Measurements from ENCODE around the gene BMP4.
A peak's percentile ranks its signal among the peaks of the same experiment; 100 is the strongest.
"Not testable (repeated sequence)": the region's sequence is repeated elsewhere in the genome, so short reads cannot be mapped to it uniquely, and the experiment has no call there.

The BMP4 gene
- total RNA-seq: 0.09 to 0.19 (median 0.17) reads per million in 3 donors

DNA sequence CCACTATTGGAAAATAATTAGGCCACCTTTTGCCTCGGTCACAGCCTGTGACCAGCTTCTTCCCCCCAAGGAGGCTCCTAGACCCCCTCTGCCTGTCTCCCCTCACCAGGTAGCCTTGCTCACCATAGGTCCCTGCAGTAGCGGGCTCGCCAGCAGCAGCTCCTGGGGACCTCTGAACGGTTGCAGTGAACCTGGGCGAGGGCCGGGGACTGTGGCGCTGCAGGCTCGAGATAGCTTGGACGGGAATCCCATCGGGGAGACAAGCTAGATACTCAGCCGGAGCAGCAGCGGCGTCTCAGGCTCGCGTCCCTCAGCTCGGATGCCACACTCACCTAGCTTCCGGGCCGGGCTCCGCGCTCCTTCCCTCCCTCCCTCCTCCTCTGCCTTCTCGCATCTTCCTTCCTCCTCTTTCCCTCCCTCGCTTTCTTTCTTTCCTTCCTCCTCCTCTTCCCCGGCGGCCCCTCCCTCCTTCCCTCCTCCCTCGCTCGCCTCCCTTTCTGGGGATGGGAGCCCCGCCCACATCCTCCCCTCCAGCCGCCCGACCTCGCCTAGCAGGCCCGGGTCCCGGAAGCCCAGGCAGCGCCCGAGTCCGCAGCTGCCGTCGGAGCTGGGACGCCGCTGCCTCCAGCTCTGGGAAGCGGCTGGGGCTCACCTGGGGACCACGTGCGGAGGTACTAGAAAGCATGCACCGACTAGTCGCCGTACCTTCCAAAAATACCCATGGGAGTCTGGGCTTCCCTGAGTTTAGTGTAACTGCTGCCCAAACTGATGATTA lies at the start of gene BMP4:
TSS of gene BMP4 (minus strand) at position 399 of the 775 bp plus-strand sequence. CDS start 4,603 bp downstream, outside the sequence.
- Histone ChIP-seq H3K27ac (ENCODE audit: insufficient read depth, low read length, poor library complexity, severe bottlenecking) (no peak within 1 kb of the TSS), H3K9me3 (ENCODE audit: control insufficient read depth, low read length) (no peaks in the 10 kb centered on the region), H3K4me1 (ENCODE audit: control insufficient read depth, insufficient read depth, low read length, poor library complexity, severe bottlenecking) (peaks cover 19% of the 10 kb centered on the region), H3K4me3 (ENCODE audit: insufficient read depth, low read depth, low read length, poor library complexity, severe bottlenecking) (peak within 1 kb of the TSS; percentile 54), H3K36me3 (ENCODE audit: control insufficient read depth, insufficient read depth, low read length) (no peaks in the 10 kb centered on the region), H3K27me3 (replicated peaks; ENCODE audit: control insufficient read depth, insufficient read depth, low read length, poor library complexity, severe bottlenecking) (peaks cover 20% of the 10 kb centered on the region)
- DNase-seq: peak in 1 of 3 donors; percentile 11

DNA sequence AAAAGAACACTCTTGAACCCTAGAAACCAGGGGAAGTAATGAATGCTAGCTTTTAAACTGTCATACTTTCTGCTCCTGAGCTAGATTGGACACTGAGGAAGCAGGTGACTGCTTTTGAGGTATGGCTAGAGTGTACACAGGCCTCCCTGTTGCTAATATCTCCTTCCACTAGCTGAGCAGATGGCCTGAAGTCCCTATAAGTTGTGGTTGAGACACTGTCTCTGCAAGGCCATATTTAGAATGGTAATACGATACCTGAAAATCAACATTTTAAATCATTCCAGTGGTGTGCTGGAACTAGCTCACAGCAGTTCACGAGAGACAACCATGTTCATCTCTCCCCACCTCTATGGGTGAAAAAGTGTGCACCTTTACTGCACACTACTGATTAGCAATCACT lies 46.4 kb upstream of the BMP4 start:
- no peak overlapping the region for H3K27ac ChIP-seq (ENCODE audit: insufficient read depth, low read length, poor library complexity, severe bottlenecking)
- no peaks in the 10 kb centered on the region for H3K4me1 ChIP-seq (ENCODE audit: control insufficient read depth, insufficient read depth, low read length, poor library complexity, severe bottlenecking)
- H3K27me3 ChIP-seq (replicated peaks; ENCODE audit: control insufficient read depth, insufficient read depth, low read length, poor library complexity, severe bottlenecking): no peaks in the 10 kb centered on the region
- H3K4me3 ChIP-seq (ENCODE audit: insufficient read depth, low read depth, low read length, poor library complexity, severe bottlenecking): no peak overlapping the region
- H3K36me3 ChIP-seq (ENCODE audit: control insufficient read depth, insufficient read depth, low read length): no peaks in the 10 kb centered on the region
- H3K9me3 ChIP-seq (ENCODE audit: control insufficient read depth, low read length): no peaks in the 10 kb centered on the region
- no peak for DNase-seq

DNA sequence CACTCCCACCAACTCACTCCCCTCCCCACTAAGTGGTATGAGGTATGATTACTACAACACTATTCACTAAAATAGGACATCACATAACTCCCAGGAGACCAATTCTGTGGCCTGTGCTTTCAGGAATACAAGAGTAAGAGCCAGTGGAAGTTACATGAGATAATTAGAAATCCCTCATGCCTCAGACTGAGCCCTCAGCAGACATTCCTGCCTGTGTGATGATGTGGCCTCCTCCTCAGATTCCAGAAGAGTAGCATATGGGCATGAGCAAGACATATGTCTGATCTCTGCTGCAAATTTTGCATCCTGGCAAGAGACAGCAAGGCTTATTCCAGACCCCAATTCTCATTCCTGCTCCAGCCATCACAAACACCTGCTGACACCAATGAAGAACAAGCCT lies 46.0 kb upstream of the BMP4 start:
- Histone ChIP-seq H3K4me3 (ENCODE audit: insufficient read depth, low read depth, low read length, poor library complexity, severe bottlenecking) (no peak overlapping the region), H3K9me3 (ENCODE audit: control insufficient read depth, low read length) (no peaks in the 10 kb centered on the region), H3K36me3 (ENCODE audit: control insufficient read depth, insufficient read depth, low read length) (no peaks in the 10 kb centered on the region), H3K27me3 (replicated peaks; ENCODE audit: control insufficient read depth, insufficient read depth, low read length, poor library complexity, severe bottlenecking) (no peaks in the 10 kb centered on the region), H3K4me1 (ENCODE audit: control insufficient read depth, insufficient read depth, low read length, poor library complexity, severe bottlenecking) (no peaks in the 10 kb centered on the region), H3K27ac (ENCODE audit: insufficient read depth, low read length, poor library complexity, severe bottlenecking) (no peak overlapping the region)
- DNase-seq: no peak

DNA sequence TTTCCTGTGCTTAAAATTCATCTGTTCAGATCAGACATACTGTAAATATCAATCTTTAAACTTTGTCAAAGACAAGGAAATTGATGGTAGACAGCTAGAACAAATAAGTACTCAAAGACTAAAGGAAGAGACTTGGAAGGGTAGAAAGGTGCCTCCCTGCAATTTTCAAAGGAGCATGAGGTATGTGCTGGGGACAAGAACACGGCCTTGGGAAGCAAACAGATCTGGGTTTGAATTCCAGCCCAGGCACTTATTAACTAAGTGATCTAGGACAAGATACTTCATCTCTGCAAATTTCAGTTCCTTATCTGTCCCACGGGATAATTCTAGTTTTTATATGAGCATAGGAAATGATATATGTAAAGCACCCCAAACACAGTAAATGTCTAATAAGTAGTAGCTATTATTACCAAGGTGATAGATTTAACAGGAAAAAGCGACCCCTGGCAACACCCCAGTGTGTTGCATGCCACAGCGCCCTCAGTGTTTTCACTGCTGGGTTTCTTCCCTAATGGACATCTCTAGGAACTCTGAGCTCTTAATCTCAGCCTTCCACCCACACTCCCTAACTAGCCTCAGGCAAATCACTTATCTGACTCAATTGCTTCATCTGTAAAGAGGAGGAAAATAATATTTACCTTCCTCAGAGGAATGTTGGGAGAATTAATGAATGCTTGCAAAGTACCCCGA lies 44.7 kb upstream of the BMP4 start:
- H3K36me3 ChIP-seq (ENCODE audit: control insufficient read depth, insufficient read depth, low read length): no peaks in the 10 kb centered on the region
- no peaks in the 10 kb centered on the region for H3K27me3 ChIP-seq (replicated peaks; ENCODE audit: control insufficient read depth, insufficient read depth, low read length, poor library complexity, severe bottlenecking)
- no peaks in the 10 kb centered on the region for H3K9me3 ChIP-seq (ENCODE audit: control insufficient read depth, low read length)
- no peak for DNase-seq
- H3K27ac ChIP-seq (ENCODE audit: insufficient read depth, low read length, poor library complexity, severe bottlenecking): no peak overlapping the region
- no peaks in the 10 kb centered on the region for H3K4me1 ChIP-seq (ENCODE audit: control insufficient read depth, insufficient read depth, low read length, poor library complexity, severe bottlenecking)
- H3K4me3 ChIP-seq (ENCODE audit: insufficient read depth, low read depth, low read length, poor library complexity, severe bottlenecking): no peak overlapping the region

DNA sequence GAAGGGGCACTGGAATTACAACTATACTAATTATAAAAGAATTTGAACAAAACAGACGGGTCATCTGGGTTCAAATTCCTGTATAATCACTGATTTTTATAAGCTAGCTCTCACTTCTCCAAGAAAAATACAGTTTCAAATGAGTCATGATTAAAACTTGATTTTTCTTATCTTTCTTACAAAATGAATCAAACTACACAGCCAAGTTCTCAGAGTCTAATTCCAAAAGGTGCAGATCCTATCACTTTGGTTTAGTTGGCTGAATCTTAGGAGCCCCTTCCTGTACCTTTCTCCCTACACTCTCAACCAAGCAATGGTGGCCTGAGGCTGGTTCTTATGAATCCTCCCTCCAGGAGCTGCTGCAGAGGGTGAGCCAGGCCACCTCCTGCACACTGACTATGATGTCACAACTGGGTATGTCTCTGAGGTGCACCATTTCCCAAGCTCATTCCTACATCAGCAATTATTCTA lies 43.8 kb upstream of the BMP4 start:
- no peaks in the 10 kb centered on the region for H3K9me3 ChIP-seq (ENCODE audit: control insufficient read depth, low read length)
- H3K4me3 ChIP-seq (ENCODE audit: insufficient read depth, low read depth, low read length, poor library complexity, severe bottlenecking): no peak overlapping the region
- DNase-seq: no peak
- H3K36me3 ChIP-seq (ENCODE audit: control insufficient read depth, insufficient read depth, low read length): no peaks in the 10 kb centered on the region
- no peak overlapping the region for H3K27ac ChIP-seq (ENCODE audit: insufficient read depth, low read length, poor library complexity, severe bottlenecking)
- H3K27me3 ChIP-seq (replicated peaks; ENCODE audit: control insufficient read depth, insufficient read depth, low read length, poor library complexity, severe bottlenecking): no peaks in the 10 kb centered on the region
- no peaks in the 10 kb centered on the region for H3K4me1 ChIP-seq (ENCODE audit: control insufficient read depth, insufficient read depth, low read length, poor library complexity, severe bottlenecking)

DNA sequence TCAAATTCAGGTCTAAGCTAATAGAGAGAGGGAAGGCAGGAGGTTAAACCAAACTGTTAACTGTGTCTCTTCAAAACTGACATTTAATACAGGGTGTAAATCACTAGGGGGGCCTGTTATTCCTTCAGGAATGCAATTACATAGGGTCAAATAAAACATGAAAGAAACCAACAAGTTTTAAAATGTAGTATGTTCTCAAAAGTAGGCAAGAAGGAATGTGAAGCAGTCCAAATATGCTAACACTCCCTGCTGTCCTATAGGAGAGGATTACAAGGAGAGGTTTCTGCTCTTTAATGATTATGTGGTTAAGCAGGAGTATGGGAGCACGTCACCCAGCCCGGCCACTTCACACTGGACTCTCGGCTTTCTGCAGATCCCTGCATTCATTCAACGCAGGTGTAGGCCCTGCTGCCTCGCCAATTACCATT lies 42.5 kb upstream of the BMP4 start:
- DNase-seq: no peak
- no peaks in the 10 kb centered on the region for H3K4me1 ChIP-seq (ENCODE audit: control insufficient read depth, insufficient read depth, low read length, poor library complexity, severe bottlenecking)

DNA sequence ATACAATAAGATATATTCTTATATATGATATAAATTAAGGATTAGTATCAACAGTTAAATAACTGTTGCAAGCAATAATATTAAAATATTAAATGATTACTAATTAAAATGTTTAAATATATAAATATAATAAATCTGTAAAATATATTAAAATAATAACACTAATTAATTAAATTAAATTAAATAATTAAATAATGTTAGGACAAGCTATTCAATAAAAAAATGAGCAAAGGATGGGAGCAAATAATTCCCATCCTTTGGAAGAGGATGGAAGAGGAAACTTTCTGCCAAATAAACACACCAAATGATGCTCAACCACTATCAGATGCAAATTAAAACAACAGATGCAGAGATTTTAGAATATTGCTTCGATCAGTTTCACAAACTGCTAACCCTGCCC lies 39.4 kb upstream of the BMP4 start:
- Histone ChIP-seq H3K36me3 (ENCODE audit: control insufficient read depth, insufficient read depth, low read length) (no peaks in the 10 kb centered on the region), H3K27ac (ENCODE audit: insufficient read depth, low read length, poor library complexity, severe bottlenecking) (no peak overlapping the region), H3K4me3 (ENCODE audit: insufficient read depth, low read depth, low read length, poor library complexity, severe bottlenecking) (no peak overlapping the region), H3K27me3 (replicated peaks; ENCODE audit: control insufficient read depth, insufficient read depth, low read length, poor library complexity, severe bottlenecking) (no peaks in the 10 kb centered on the region), H3K9me3 (ENCODE audit: control insufficient read depth, low read length) (no peaks in the 10 kb centered on the region), H3K4me1 (ENCODE audit: control insufficient read depth, insufficient read depth, low read length, poor library complexity, severe bottlenecking) (no peaks in the 10 kb centered on the region)
- no peak for DNase-seq

More for the DNA sequence above, 42.5 kb upstream of the BMP4 start:
- H3K27ac ChIP-seq (ENCODE audit: insufficient read depth, low read length, poor library complexity, severe bottlenecking): no peak overlapping the region
- H3K9me3 ChIP-seq (ENCODE audit: control insufficient read depth, low read length): no peaks in the 10 kb centered on the region
- no peak overlapping the region for H3K4me3 ChIP-seq (ENCODE audit: insufficient read depth, low read depth, low read length, poor library complexity, severe bottlenecking)
- no peaks in the 10 kb centered on the region for H3K27me3 ChIP-seq (replicated peaks; ENCODE audit: control insufficient read depth, insufficient read depth, low read length, poor library complexity, severe bottlenecking)
- H3K36me3 ChIP-seq (ENCODE audit: control insufficient read depth, insufficient read depth, low read length): no peaks in the 10 kb centered on the region

DNA sequence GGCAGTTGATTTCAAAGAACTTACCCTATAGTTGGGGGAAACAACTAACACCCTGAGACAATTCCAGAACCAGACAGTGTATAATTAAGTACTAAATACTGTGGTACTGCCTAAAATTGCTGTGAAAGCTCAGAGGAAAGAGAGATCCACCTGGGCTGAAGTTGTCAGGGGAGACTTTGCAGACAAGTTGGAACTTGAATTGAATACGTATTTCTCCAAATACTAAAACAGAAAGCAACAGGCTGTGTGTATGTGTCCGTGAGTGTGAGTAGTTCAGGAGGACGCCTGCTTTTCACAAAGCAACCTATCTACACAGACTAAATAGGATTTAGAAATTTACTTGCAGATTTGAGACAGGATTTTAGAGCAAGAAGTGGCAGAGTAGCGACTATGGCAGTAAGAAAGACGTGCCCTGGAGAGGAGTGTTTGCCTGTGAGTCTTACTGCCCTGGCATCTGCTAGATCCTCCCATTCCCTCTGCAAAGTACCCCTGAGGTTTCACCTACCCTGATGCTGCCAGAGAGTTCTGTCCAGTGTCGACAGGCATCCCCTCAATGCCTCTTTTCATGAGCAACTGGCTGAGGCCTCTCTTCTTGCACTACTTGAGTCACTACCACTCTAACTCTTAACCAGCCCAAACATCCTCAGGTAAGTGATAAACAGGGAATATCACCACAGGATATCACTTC lies 37.4 kb upstream of the BMP4 start:
- Histone ChIP-seq H3K27me3 (replicated peaks; ENCODE audit: control insufficient read depth, insufficient read depth, low read length, poor library complexity, severe bottlenecking) (no peaks in the 10 kb centered on the region), H3K4me1 (ENCODE audit: control insufficient read depth, insufficient read depth, low read length, poor library complexity, severe bottlenecking) (no peaks in the 10 kb centered on the region), H3K36me3 (ENCODE audit: control insufficient read depth, insufficient read depth, low read length) (no peaks in the 10 kb centered on the region), H3K27ac (ENCODE audit: insufficient read depth, low read length, poor library complexity, severe bottlenecking) (no peak overlapping the region), H3K9me3 (ENCODE audit: control insufficient read depth, low read length) (no peaks in the 10 kb centered on the region), H3K4me3 (ENCODE audit: insufficient read depth, low read depth, low read length, poor library complexity, severe bottlenecking) (no peak overlapping the region)
- no peak for DNase-seq

DNA sequence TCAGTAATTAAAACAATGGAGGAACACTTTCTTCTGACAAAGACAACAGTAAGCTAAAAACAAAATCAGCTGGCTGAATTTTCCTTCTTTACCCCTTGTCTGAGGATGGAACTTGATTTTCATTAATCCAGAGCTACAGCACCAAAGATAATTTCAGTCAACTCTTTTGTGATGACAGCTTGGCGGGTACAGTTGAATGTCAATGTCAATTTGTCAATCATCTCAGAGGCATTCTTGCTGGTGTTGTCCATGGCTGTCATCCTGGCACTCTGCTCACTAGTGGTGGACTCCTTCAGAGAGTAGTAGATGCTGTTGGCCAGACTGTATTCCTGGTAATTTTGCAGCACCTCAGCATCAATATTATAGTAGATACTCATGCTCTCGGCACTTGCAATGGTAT lies 34.4 kb upstream of the BMP4 start:
- no peaks in the 10 kb centered on the region for H3K36me3 ChIP-seq (ENCODE audit: control insufficient read depth, insufficient read depth, low read length)

DNA sequence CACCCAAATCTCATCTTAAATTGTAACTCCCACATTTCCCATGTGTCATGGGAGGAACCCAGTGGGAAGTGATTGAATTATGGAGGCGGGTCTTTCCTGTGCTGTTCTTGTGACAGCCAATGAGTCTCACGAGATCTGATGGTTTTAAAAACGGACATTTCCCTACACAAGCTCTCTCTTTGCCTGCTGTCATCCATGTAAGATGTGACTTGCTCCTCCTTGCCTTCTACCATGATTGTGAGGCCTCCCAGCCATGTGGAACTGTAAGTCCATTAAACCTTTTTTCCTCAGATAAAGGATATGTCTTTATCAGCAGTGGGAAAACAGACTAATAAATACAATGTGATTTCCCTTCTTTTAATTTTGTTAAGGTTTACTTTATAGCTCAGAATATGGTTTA lies 30.1 kb upstream of the BMP4 start:
- H3K9me3 ChIP-seq (ENCODE audit: control insufficient read depth, low read length); H3K27me3 ChIP-seq (replicated peaks; ENCODE audit: control insufficient read depth, insufficient read depth, low read length, poor library complexity, severe bottlenecking); H3K36me3 ChIP-seq (ENCODE audit: control insufficient read depth, insufficient read depth, low read length); DNase-seq; H3K4me3 ChIP-seq (ENCODE audit: insufficient read depth, low read depth, low read length, poor library complexity, severe bottlenecking); H3K4me1 ChIP-seq (ENCODE audit: control insufficient read depth, insufficient read depth, low read length, poor library complexity, severe bottlenecking); H3K27ac ChIP-seq (ENCODE audit: insufficient read depth, low read length, poor library complexity, severe bottlenecking): not testable (repeated sequence)

More for the DNA sequence above, 34.4 kb upstream of the BMP4 start:
- Histone ChIP-seq H3K4me3 (ENCODE audit: insufficient read depth, low read depth, low read length, poor library complexity, severe bottlenecking) (no peak overlapping the region), H3K27me3 (replicated peaks; ENCODE audit: control insufficient read depth, insufficient read depth, low read length, poor library complexity, severe bottlenecking) (no peaks in the 10 kb centered on the region), H3K27ac (ENCODE audit: insufficient read depth, low read length, poor library complexity, severe bottlenecking) (no peak overlapping the region), H3K4me1 (ENCODE audit: control insufficient read depth, insufficient read depth, low read length, poor library complexity, severe bottlenecking) (no peaks in the 10 kb centered on the region), H3K9me3 (ENCODE audit: control insufficient read depth, low read length) (no peaks in the 10 kb centered on the region)
- no peak for DNase-seq

All from effector memory CD4-positive, alpha-beta T cell (primary cell).